Sigmoid colon (tissue), 4 donors: ENCODE measurements around the gene INSIG1.

Experiments used
- CTCF ChIP-seq, 4 experiments: fragments of 450-650 bp in 3 of 4; fragments of 200-600 bp in 1 of 4; IDR thresholded peaks; one replicate each; pipeline ENCODE4 v1.5.1; 2016 to 2019; ENCODE audit warnings: antibody characterized with exemption in 4 of 4, mild to moderate bottlenecking in 3 of 4, moderate library complexity in 2 of 4
- EP300 ChIP-seq, 4 donors: sonication (generic); formaldehyde crosslinking; IDR thresholded peaks; one replicate each; pipeline ENCODE4 v1.6.1; 2017; ENCODE audit warnings: antibody characterized with exemption in 4 of 4
- POLR2A ChIP-seq, 2 donors: fragments of 450-650 bp; IDR thresholded peaks; one replicate each; pipeline ENCODE4 v1.6.1; 2016; ENCODE audit warnings: antibody characterized with exemption in 2 of 2, mild to moderate bottlenecking in 2 of 2, moderate library complexity in 2 of 2

GRCh38 chr7:155337946-155338631 is 40.4 kb downstream of the INSIG1 start:
- TF ChIP-seq EP300 (IDR thresholded peaks at IDR 0.05) (no peak), POLR2A (IDR thresholded peaks at IDR 0.05) (no peak), CTCF (IDR thresholded peaks at IDR 0.05) (no peak)
